ENCODE measurements around the gene UNKL. TPM values are rescaled to one million over a fixed set of nuclear protein-coding genes. Genes with fewer than 3 reads are reported as not detected.

The UNKL gene
- total RNA-seq, 1 experiment from 2014 or later = 32.0 TPM

DNA sequence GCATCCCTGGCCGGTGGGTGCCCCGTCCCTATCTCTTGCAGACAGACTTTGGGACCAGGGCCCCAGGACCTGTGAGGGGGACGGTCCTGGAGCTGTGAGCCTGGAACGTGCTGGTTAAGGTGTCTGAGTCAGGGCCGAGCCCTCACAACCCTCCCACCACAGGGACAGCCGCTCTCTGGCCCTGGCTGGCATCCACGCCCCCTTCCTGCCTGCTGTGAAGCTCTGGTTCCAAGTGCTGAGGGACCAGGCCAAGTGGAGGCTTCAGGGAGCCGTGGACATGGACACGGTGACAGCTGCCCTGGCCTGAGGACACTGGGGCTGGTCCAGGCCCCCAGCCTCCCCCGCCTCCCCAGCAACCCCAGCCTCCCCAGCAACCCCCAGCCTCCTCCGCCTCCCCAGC is 69.4 kb downstream of the UNKL start:
- no peak overlapping the region for H3K56ac ChIP-seq (ENCODE audit: insufficient read length, low read depth, low read length)
- H3K4me2 ChIP-seq (ENCODE audit: insufficient read depth, insufficient read length, low read length) = no peak overlapping the region
- peaks cover 6 to 7% of the 10 kb centered on the region in 2 experiments for H3K4me1 Mint-ChIP-seq
- H3K14ac ChIP-seq (ENCODE audit: insufficient read depth, low read length) = no peak overlapping the region
- H3K9ac ChIP-seq (ENCODE audit: extremely low read depth, insufficient read length, low read length) = no peak overlapping the region
- no peak overlapping the region for H2BK15ac ChIP-seq (ENCODE audit: low read depth, low read length)
- no peaks in the 10 kb centered on the region for H3K9me3 ChIP-seq (ENCODE audit: control insufficient read depth, low read depth, low read length)
- H3K79me1 ChIP-seq (ENCODE audit: insufficient read depth, low read depth, low read length, poor library complexity, severe bottlenecking) = no peaks in the 10 kb centered on the region
- H4K8ac ChIP-seq (replicated peaks; ENCODE audit: insufficient read length, low read depth, low read length) = no peak overlapping the region
- TF ChIP-seq, protein P1, sequence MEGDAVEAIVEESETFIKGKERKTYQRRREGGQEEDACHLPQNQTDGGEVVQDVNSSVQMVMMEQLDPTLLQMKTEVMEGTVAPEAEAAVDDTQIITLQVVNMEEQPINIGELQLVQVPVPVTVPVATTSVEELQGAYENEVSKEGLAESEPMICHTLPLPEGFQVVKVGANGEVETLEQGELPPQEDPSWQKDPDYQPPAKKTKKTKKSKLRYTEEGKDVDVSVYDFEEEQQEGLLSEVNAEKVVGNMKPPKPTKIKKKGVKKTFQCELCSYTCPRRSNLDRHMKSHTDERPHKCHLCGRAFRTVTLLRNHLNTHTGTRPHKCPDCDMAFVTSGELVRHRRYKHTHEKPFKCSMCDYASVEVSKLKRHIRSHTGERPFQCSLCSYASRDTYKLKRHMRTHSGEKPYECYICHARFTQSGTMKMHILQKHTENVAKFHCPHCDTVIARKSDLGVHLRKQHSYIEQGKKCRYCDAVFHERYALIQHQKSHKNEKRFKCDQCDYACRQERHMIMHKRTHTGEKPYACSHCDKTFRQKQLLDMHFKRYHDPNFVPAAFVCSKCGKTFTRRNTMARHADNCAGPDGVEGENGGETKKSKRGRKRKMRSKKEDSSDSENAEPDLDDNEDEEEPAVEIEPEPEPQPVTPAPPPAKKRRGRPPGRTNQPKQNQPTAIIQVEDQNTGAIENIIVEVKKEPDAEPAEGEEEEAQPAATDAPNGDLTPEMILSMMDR (conservative IDR thresholded peaks at IDR 0.05) = no peak
- no peak overlapping the region for H3K23ac ChIP-seq (ENCODE audit: insufficient read length, low read depth, low read length)
- no peak overlapping the region for H2BK5ac ChIP-seq (ENCODE audit: insufficient read length, low read length)
- peaks cover 14% of the 10 kb centered on the region for H3K27me3 Mint-ChIP-seq (ENCODE audit: low read depth)
- H4K20me1 ChIP-seq (ENCODE audit: control insufficient read depth, insufficient read depth, insufficient read length) = no peaks in the 10 kb centered on the region
- H2BK20ac ChIP-seq (ENCODE audit: low read depth, low read length, poor library complexity, severe bottlenecking) = no peak overlapping the region
- no peaks in the 10 kb centered on the region for H3K9me3 Mint-ChIP-seq
- no peaks in the 10 kb centered on the region for H3K27me3 ChIP-seq (ENCODE audit: insufficient read depth, low read length)
- no peaks in the 10 kb centered on the region for H3K4me1 ChIP-seq (ENCODE audit: insufficient read depth, low read length)
- no peak for DNase-seq
- no peak overlapping the region for H3K27ac ChIP-seq (ENCODE audit: insufficient read length, low read depth, low read length)
- H2AFZ ChIP-seq (ENCODE audit: low read length) = no peak overlapping the region
- no peak overlapping the region for H2BK12ac ChIP-seq (ENCODE audit: insufficient read length, low read depth, low read length)
- H3K79me2 ChIP-seq (ENCODE audit: insufficient read depth, low read length) = no peaks in the 10 kb centered on the region
- H3T11ph ChIP-seq (ENCODE audit: low read length) = no peak overlapping the region
- no peak overlapping the region for H2AK5ac ChIP-seq (ENCODE audit: insufficient read length, low read length)
- no peaks in the 10 kb centered on the region for H3K23me2 ChIP-seq (ENCODE audit: insufficient read length, low read depth, low read length, poor library complexity, severe bottlenecking)
- H3K4ac ChIP-seq (ENCODE audit: low read depth, low read length) = no peak overlapping the region
- H2BK120ac ChIP-seq (ENCODE audit: low read depth, low read length, poor library complexity, severe bottlenecking) = no peak overlapping the region
- H4K5ac ChIP-seq (ENCODE audit: insufficient read length, low read depth, low read length) = no peak overlapping the region
- no peak overlapping the region for H3K4me3 Mint-ChIP-seq
- no CpG with 5 or more reads among the region's 11 CpGs for WGBS (ENCODE audit: extremely low coverage, insufficient read length, low lambda C conversion rate)
- peaks cover 2 to 13% (median 10%) of the 10 kb centered on the region in 3 experiments; a peak in 5 of 7 replicates for H3K36me3 Mint-ChIP-seq (ENCODE audit: insufficient read depth in 1 of 3, low read depth in 3 of 3)
- H3K18ac ChIP-seq (ENCODE audit: insufficient read length, low read depth, low read length) = no peak overlapping the region
- no peak overlapping the region for H3K27ac Mint-ChIP-seq
- H4K91ac ChIP-seq (ENCODE audit: insufficient read length, low read depth, low read length) = no peak overlapping the region
